Neural progenitor cell (in vitro differentiated cells): ENCODE results near the gene MYOM3.

Experiments
- EZH2 ChIP-seq: fragments of 200-600 bp; sonication (generic); IDR thresholded peaks from 2 replicates; pipeline ENCODE4 v1.6.1; 2017; ENCODE audit warnings: antibody characterized with exemption, mild to moderate bottlenecking, moderate library complexity
- EZH2phosphoT487 ChIP-seq: fragments of 200-600 bp; sonication (generic); IDR thresholded peaks from 2 replicates; pipeline ENCODE4 v1.6.1; 2017; ENCODE audit warnings: antibody characterized with exemption
- TF ChIP-seq, protein P1 (sequence below): fragments of 200-600 bp; sonication (generic); IDR thresholded peaks from 2 replicates; pipeline ENCODE4 v1.5.1; 2017; ENCODE audit warnings: antibody characterized with exemption, mild to moderate bottlenecking

GRCh38 chr1:24051206-24051945 is 60.6 kb downstream of the MYOM3 start:
- TF ChIP-seq, protein P1, sequence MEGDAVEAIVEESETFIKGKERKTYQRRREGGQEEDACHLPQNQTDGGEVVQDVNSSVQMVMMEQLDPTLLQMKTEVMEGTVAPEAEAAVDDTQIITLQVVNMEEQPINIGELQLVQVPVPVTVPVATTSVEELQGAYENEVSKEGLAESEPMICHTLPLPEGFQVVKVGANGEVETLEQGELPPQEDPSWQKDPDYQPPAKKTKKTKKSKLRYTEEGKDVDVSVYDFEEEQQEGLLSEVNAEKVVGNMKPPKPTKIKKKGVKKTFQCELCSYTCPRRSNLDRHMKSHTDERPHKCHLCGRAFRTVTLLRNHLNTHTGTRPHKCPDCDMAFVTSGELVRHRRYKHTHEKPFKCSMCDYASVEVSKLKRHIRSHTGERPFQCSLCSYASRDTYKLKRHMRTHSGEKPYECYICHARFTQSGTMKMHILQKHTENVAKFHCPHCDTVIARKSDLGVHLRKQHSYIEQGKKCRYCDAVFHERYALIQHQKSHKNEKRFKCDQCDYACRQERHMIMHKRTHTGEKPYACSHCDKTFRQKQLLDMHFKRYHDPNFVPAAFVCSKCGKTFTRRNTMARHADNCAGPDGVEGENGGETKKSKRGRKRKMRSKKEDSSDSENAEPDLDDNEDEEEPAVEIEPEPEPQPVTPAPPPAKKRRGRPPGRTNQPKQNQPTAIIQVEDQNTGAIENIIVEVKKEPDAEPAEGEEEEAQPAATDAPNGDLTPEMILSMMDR, result no peak
- TF ChIP-seq EZH2phosphoT487, result no peak
- TF ChIP-seq EZH2, result no peak
